ENCODE measurements around the gene SPSB4. TPM values are rescaled to one million over a fixed set of nuclear protein-coding genes. Genes with fewer than 3 reads are reported as not detected.
A peak's percentile ranks its signal among the peaks of the same experiment; 100 is the strongest.

Gene SPSB4
- total RNA-seq, 1 donor from 2014 or later, result 0.47 TPM

GRCh38 chr3:141052201-141053069 is 1.3 kb downstream of the SPSB4 start:
- DNase-seq (ENCODE audit: low spot score), result no peak

DNA sequence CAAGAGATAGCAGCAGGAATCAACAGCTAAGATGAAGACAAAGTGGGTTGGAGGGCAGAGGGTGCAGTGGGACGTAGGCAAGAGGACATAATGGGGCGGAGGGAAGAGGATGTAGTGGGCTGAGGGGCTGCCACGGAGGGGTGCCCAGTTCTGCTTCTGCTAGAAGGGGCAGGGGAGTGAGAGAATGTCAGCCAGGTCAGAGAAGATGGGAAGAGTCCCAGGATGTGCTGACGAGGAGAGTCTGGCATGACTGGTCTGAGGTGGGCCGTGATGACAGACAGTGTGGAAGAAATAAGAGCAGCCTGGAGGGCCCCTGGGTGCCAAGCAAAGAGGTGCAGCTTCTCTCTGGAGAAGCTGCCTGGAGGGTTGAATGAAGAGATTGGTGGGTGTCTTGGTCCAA is 4.0 kb downstream of the SPSB4 start:
- peak; percentile 9 for DNase-seq (ENCODE audit: low spot score)

GRCh38 chr3:141055536-141056445 is 4.6 kb downstream of the SPSB4 start:
- peak; percentile 37 for DNase-seq (ENCODE audit: low spot score)

DNA sequence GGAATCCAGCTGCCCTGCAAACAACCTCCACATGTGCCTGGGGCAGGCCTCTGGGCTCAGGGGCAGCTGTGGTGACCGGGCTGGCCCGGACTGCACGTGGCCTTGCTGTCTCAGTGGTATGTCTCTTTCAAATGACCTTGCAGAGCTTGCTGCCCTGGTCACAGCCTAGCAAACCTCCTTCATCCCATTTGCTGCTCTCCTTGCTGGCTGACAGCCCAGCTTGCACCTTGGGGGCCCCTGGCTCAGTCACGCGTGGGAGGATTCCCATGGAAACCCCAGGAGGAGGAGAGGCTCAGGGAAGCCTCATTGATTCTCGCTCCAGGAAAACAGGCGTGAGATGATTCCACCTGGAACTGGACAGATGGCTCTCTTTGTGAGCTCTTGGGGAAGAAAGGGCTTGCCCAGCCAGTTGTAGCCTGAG is 5.6 kb downstream of the SPSB4 start:
- peak; percentile 17 for DNase-seq (ENCODE audit: low spot score)

- DNase-seq (ENCODE audit: low spot score), result peak; percentile 24
These were observed 6.3 kb downstream of the SPSB4 start for GRCh38 chr3:141057436-141057835.

GRCh38 chr3:141057946-141058800 is 7.0 kb downstream of the SPSB4 start:
- peak; percentile 15 for DNase-seq (ENCODE audit: low spot score)

GRCh38 chr3:141058996-141059395 is 7.8 kb downstream of the SPSB4 start:
- peak; percentile 6 for DNase-seq (ENCODE audit: low spot score)

GRCh38 chr3:141059816-141060215 is 8.7 kb downstream of the SPSB4 start:
- no peak for DNase-seq (ENCODE audit: low spot score)

DNA sequence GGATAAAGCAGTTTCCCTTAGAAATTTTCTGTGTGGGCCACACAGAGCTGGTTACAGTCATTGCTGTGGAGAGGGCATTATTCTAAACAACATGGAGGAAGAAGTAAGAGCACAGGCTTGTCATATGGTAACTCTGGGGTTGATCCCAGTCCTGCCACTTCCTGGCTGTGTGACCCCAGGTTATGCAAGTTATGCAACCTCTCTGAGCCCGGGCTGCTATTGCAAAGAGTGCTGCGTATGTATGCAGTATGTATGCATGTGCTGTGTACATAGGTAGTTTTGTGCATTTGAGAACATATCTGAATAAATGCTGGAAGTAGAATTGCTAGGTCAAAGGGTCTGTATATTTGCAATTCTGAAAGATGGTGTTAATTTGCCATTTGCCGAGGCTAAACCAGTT is 9.2 kb downstream of the SPSB4 start:
- DNase-seq (ENCODE audit: low spot score), result peak; percentile 20

- peak; percentile 18 for DNase-seq (ENCODE audit: low spot score)
These were observed 12.7 kb downstream of the SPSB4 start for GRCh38 chr3:141063831-141064230.

DNA sequence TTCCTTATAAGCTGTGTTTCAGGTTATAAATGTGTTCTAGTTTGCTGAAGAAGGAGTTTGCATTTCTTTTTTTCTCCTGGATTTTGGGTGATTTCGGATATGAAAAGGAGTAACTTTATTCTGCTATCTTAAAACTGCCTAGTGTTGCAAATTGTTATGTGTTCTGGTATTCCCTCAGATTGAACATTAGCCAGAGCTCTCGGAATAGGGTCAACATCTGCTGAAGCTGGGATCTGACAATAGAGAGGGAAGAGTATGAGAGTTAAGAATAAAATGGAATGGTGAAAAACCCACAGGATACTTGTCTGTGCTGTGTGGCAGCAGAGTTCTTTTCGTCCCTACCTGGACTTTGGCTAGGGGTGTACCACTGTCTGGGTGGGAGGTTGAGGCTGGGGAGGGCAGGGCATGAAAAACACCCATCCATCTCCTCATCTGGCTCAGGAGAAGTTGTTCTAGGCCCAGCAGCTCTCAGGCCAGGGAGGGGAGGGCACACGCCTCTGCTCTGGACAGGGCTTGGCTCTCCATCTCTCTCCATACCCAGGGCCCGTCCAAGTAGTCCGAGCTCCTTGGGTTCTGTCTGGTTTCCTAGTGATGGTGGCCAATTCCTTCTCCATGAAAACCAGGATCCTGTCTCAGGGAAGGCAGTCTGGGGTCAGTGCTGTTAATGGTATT is 13.2 kb downstream of the SPSB4 start:
- DNase-seq (ENCODE audit: low spot score), result peak; percentile 8

GRCh38 chr3:141065258-141065657 is 14.1 kb downstream of the SPSB4 start:
- peak; percentile 9 for DNase-seq (ENCODE audit: low spot score)

- no peak for DNase-seq (ENCODE audit: low spot score)
These were observed 15.0 kb downstream of the SPSB4 start for GRCh38 chr3:141065841-141066805.

DNA sequence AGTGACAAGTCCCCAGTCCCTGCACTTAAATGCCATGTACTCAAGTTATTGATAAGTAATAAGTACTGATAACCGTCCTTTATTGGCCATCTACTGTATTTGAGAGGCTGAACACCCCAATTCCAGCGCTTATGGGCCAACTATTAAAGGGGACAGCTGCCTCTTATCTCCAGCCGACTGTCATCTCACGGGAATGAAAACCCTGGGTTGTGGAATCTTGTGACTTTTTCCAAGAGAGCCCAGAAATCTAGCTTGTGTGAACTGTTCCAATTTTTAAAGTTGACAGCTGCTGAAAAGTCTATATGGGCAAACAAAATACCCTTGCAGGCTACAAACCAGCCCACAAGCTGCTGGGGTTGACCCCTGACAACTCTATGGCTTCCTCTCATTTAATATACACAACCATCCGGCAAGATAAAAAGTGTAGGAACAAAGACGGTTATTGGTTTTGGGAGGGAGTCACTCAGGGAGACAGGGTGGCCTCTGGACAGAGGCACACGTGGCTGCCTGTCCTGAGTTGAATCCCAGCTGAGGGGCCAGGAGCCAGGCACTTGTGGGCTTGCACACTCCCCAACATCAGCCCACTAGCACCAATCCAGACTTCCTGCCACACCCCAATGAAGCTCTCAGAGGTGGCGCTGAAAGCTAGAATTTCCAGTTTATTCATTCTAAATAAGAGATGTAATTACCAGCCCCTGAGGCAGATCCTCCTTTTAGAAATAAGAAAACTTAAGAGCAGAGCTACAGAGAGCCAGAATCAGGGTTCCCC is 16.2 kb downstream of the SPSB4 start:
- no peak for DNase-seq (ENCODE audit: low spot score)

DNA sequence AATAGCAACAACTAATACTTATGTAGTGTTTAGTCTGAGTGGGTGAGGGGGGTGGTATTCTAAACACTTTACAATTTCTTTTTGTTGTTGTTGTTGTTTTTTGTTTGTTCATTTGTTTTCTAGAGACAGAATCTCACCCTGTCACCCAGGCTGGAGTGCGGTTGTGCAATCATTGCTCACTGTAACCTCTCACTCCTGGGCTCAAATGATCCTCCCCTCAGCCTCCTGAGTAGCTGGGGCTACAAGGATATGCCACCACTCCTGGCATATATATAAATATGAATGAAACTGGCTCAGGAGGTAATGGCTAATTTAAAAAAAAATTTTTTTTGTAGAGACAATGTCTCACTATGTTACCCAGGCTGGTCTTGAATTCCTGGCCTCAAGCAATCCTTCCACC is 19.1 kb downstream of the SPSB4 start:
- no peak for DNase-seq (ENCODE audit: low spot score)

DNA sequence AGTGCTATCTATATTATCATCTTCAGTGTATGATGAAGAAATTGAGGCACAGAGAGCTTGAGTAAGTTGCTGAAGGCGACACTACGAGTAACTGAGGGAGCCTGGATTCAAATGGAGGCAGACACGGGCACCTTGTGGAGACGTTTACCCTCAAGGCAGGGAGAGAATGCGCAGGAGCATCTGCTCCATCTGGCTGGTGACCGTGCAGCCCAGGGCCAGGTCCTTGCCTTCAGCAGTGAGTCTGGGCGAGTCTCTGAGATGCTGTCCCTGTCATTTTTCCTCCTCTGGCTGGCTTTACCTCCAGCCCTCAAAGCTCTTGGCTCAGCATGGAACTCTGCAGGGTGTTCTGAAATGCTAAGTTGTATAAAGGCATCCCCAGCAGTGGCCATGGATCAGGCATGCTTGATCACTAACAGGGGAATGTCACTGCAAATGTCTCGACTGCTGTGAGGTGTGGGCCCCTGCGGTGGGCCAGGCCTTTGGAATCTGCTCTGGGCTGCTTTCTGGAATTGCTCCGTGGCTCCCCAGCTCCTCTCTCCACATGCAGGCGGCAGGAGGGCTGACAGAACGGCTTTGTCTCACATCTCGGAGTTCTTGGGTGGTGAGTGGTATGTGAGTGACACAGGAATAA is 19.7 kb downstream of the SPSB4 start:
- no peak for DNase-seq (ENCODE audit: low spot score)

- no peak for DNase-seq (ENCODE audit: low spot score)
These were observed 20.6 kb downstream of the SPSB4 start for GRCh38 chr3:141071681-141072260.

GRCh38 chr3:141072950-141073349 is 21.8 kb downstream of the SPSB4 start:
- DNase-seq (ENCODE audit: low spot score), result no peak
